Stomach (tissue), 9 donors: ENCODE results near the gene LONP2. TPM values are rescaled to one million over a fixed set of nuclear protein-coding genes. Genes with fewer than 3 reads are reported as not detected.
"Not testable (repeated sequence)": the region's sequence is repeated elsewhere in the genome, so short reads cannot be mapped to it uniquely, and the experiment has no call there.

Source experiments
- DNase-seq, 2 donors: peaks; one replicate each; pipeline versions ENCODE4 v3.0.0 to v3.0.0-alpha.2; 2013 to 2019
- H3K27ac ChIP-seq, 5 donors: fragments of 200-600 bp in 4 of 5; sonication (generic) in 4 of 5; one replicate each; pipeline ENCODE4 v1.5.1; 2013 to 2019; ENCODE audit warnings: mild to moderate bottlenecking in 1 of 5, moderate library complexity in 1 of 5
- H3K27me3 ChIP-seq, 3 donors: fragments of 200-600 bp; sonication (generic); one replicate each; pipeline ENCODE4 v1.5.1; 2017 to 2019; ENCODE audit warnings: mixed run types in 1 of 3
- H3K36me3 ChIP-seq, 4 donors: fragments of 200-600 bp; sonication (generic); 1 replicate in 3 of 4; 2 replicates in 1 of 4; pipeline ENCODE4 v1.5.1; 2016 to 2019
- H3K4me1 ChIP-seq, 4 donors: fragments of 200-600 bp; sonication (generic); one replicate each; pipeline ENCODE4 v1.5.1; 2016 to 2019
- H3K4me3 ChIP-seq, 4 donors: fragments of 200-600 bp; sonication (generic) in 3 of 4; one replicate each; pipeline ENCODE4 v1.5.1; 2016 to 2019; ENCODE audit warnings: mild to moderate bottlenecking in 1 of 4
- H3K9me3 ChIP-seq, 4 donors: fragments of 200-600 bp; sonication (generic); one replicate each; pipeline ENCODE4 v1.5.1; 2016 to 2019
- EP300 ChIP-seq: sonication (generic); formaldehyde crosslinking; IDR thresholded peaks from one replicate; pipeline ENCODE4 v1.6.1; 2017; ENCODE audit warnings: antibody characterized with exemption
- POLR2A ChIP-seq, 4 donors: fragments of 450-650 bp; IDR thresholded peaks; one replicate each; pipeline ENCODE4 v1.6.1; 2016; ENCODE audit warnings: antibody characterized with exemption in 4 of 4, control low read depth in 2 of 4, mild to moderate bottlenecking in 1 of 4, moderate library complexity in 1 of 4
- POLR2AphosphoS5 ChIP-seq, 3 donors: sonication (generic); formaldehyde crosslinking; IDR thresholded peaks; one replicate each; pipeline ENCODE4 v1.6.1; 2016; ENCODE audit warnings: antibody characterized with exemption in 3 of 3
- WGBS, 5 donors: extraction: QIAGEN DNeasy Blood & Tissue Kit in 3 of 5; methylation state at CpG; one replicate each; pipeline versions ENCODE4 v1.1.5 to v1.1.7; 2013 to 2018; 5-methylcytosine and 5-hydroxymethylcytosine counted together
- intact Hi-C: fragments of 100-400 bp; cut with DNase I; formaldehyde crosslinking; loops from one replicate; pipeline ENCODE4 v1.15.1; 2023; ENCODE audit warnings: low total_unique reads
- polyA plus RNA-seq, 3 donors: library from polyadenylated mRNA; stranded (reverse); fragments of 200-250 nt; gene quantifications; one replicate each; pipeline ENCODE4 v1.2.3, GENCODE V29; 2013
- total RNA-seq, 5 donors: library from RNA; depleted of rRNA; stranded (reverse); fragments of >200 nt; gene quantifications; one replicate each; pipeline versions ENCODE4 v1.1.0 to v1.2.3, GENCODE V29; 2014 to 2016
- TF ChIP-seq, protein P1 (sequence below), 7 experiments: fragments of 450-650 bp in 4 of 7; fragments of 200-600 bp in 3 of 7; sonication (generic) in 3 of 7; IDR thresholded peaks; one replicate each; pipeline ENCODE4 v1.5.1; 2016 to 2019; ENCODE audit warnings: antibody characterized with exemption in 7 of 7, control low read depth in 2 of 7, mild to moderate bottlenecking in 1 of 7
- donor health status: healthy with polysubstance abuse.
- donor health status: Bipolar disorder and iron deficiency.
- donor health status: healthy.

LONP2 gene
- total and polyA plus RNA-seq, 8 donors = 13.0 to 140 (median 26.7) TPM

DNA sequence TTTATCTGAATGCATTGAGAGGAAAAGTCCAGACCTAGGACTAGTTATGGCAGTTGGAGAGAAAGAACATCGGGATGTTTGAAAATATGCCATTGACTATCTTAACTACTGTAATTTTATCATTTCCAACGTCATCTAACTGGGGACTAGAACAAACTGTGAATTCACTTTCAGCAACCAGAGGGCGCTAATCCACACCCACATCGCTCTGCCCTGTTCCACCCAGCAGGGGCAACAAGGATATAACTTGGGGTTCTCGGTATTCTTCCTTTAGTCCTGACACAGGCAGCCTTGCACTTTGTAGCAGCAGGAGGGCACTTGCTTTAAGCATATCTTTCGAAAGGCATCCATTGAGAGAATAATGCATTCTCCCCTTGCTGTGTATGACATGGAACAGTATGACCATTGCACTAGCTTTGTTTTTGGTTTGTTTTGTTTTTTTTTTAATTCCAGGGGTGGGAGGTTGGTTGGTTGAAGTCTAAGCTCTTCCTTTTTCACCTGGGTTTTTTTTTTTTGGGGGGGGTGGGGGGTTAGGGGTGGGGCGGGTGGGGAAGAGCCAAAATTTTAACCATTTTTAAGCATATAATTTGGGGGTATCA, 109.6 kb downstream of the LONP2 start:
- H3K4me3 ChIP-seq = no peak overlapping the region
- no peaks in the 10 kb centered on the region for H3K9me3 ChIP-seq
- H3K27ac ChIP-seq = no peak overlapping the region
- WGBS, 5 donors = 23 to 28% (median 26%) methylated on average over 7 of the region's 7 CpGs
- H3K4me1 ChIP-seq = peaks cover 0 to 24% (median 4%) of the 10 kb centered on the region in 4 donors
- no peak for TF ChIP-seq EP300
- peak in 1 of 3 donors; percentile 80 for TF ChIP-seq POLR2AphosphoS5 (IDR thresholded peaks at IDR 0.05)
- no peak for TF ChIP-seq POLR2A (IDR thresholded peaks at IDR 0.05)
- TF ChIP-seq, protein P1, sequence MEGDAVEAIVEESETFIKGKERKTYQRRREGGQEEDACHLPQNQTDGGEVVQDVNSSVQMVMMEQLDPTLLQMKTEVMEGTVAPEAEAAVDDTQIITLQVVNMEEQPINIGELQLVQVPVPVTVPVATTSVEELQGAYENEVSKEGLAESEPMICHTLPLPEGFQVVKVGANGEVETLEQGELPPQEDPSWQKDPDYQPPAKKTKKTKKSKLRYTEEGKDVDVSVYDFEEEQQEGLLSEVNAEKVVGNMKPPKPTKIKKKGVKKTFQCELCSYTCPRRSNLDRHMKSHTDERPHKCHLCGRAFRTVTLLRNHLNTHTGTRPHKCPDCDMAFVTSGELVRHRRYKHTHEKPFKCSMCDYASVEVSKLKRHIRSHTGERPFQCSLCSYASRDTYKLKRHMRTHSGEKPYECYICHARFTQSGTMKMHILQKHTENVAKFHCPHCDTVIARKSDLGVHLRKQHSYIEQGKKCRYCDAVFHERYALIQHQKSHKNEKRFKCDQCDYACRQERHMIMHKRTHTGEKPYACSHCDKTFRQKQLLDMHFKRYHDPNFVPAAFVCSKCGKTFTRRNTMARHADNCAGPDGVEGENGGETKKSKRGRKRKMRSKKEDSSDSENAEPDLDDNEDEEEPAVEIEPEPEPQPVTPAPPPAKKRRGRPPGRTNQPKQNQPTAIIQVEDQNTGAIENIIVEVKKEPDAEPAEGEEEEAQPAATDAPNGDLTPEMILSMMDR (IDR thresholded peaks at IDR 0.05) = peak in 6 of 7 experiments; percentile 15 to 96 (median 80)
- peaks cover 29 to 74% (median 56%) of the 10 kb centered on the region in 4 donors for H3K36me3 ChIP-seq
- DNase-seq = peak; percentile 63 to 89
- H3K27me3 ChIP-seq = no peaks in the 10 kb centered on the region
- intact Hi-C loops = loop anchor here (5.0 kb wide), 1 partner anchor 184 kb away; no protein-coding TSS in a partner anchor

DNA sequence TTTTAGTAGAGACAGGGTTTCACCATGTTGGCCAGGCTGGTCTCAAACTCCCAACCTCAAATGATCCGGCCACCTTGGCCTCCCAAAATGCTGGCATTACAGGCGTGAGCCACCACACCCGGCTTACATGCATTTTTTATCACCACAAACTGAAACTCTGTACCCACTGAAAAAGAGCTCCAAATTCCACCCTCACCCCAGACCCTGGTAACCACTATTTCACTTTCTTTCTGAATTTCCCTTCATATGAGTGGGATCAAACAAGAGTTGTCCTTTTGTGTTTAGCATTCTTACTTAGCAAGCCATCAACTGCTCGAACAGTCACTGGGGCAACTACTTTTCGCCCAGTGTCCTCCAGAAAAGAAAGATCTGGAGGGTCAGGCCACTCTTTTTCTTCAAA, 110.3 kb downstream of the LONP2 start:
- H3K27ac ChIP-seq, DNase-seq, H3K4me3 ChIP-seq, H3K9me3 ChIP-seq, H3K27me3 ChIP-seq: not testable (repeated sequence)
- intact Hi-C loops = loop anchor here (5.0 kb wide), 1 partner anchor 183 kb away; no protein-coding TSS in a partner anchor
- peaks cover 25 to 66% (median 50%) of the 10 kb centered on the region in 4 donors for H3K36me3 ChIP-seq
- WGBS, 5 donors = 92 to 99% (median 96%) methylated on average over 5 of the region's 5 CpGs
- H3K4me1 ChIP-seq = peaks cover 0 to 24% (median 4%) of the 10 kb centered on the region in 4 donors

DNA sequence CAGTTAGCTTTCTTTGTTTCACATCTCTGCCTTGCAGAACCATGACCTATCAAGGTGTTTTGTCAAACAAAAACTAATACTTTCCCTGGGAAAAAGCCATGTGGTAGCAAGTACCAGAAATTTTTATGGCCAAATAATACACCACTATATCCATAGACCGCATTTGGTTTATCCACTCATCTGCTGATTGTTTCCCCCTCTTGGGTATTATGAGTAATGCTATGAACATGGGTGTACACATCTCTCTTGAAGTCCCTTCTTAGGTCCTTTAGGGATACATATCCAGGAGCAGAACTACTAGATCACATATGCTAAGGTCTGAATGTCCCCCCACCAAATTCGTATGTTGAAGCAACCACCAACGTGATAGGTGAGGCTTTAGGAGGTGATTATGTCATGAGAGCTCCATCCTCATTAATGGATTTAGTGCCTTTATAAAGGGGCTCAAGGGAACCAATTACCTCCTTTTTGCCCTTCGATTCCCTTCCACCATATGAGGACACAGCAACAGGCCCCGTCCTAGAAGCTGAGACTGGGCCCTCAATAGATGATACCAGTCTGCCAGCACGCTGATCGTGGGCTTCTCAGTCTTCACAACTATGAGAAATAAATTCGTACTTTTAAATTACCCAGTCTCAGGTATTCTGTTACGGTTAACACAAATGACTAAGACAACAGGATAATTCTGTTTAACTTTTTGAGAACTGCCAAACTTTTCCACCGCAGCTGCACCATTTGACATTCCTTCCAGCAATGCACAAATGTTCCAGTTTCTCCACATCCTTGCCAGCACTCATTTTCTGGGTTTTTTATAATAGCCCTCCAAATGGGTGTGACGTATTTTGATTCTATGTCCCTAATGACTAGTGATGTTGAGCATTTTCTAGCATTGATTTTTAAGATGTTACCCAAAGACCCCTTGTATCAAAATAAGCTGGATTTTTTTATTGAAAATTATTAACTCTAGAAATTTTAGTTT, 111.1 kb downstream of the LONP2 start:
- Histone ChIP-seq H3K9me3 (no peaks in the 10 kb centered on the region), H3K4me3 (no peak overlapping the region), H3K27me3 (no peaks in the 10 kb centered on the region), H3K4me1 (peaks cover 0 to 24% (median 4%) of the 10 kb centered on the region in 4 donors), H3K27ac (no peak overlapping the region), H3K36me3 (peaks cover 17 to 59% (median 42%) of the 10 kb centered on the region in 4 donors)
- no peak for DNase-seq
- no peak for TF ChIP-seq EP300
- TF ChIP-seq POLR2AphosphoS5 (IDR thresholded peaks at IDR 0.05) = no peak
- TF ChIP-seq POLR2A (IDR thresholded peaks at IDR 0.05) = no peak
- TF ChIP-seq, protein P1 (IDR thresholded peaks at IDR 0.05) = no peak
- 85 to 94% (median 90%) methylated on average over 11 of the region's 11 CpGs for WGBS, 5 donors
- intact Hi-C loops = loop anchor here (5.0 kb wide), 2 partner anchors 182 to 267 kb away; no protein-coding TSS in a partner anchor

DNA sequence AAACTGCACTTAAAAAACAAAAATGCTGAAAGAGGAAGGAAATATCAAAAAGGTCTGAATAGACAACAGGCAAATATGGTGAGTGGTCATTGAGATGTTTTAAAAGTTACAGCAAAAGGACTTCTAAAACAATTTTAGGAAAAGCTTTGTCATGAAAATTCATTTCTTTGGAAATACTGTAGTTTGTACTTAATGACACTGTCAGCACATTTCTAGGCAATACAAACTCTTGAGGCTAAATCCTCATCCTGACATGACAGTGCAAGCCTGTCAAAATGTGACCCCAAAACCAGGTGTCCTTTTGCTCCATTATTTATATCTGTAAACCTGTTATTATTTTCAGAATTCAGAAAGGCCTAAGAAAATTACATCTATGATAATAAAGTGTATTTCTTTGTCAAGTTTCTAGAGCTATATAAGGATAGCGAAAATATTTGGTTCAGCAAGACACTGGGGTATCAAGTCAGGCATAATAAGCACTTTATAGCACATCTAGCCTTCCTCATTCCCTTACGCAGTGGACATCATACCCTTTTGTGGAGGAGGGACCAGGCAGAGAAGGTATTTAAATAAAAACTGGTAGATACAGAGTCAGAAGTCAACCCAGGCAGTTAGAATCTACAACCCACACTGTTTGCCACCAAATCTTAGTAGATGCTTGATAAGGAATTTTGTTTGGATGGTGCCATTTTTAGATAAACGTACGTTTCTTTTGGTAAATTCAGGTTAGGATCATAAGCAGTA, 112.7 kb downstream of the LONP2 start:
- intact Hi-C loops = loop anchor here (5.0 kb wide), 1 partner anchor 265 kb away; no protein-coding TSS in a partner anchor
- TF ChIP-seq, protein P1 (IDR thresholded peaks at IDR 0.05) = no peak
- no peak for TF ChIP-seq POLR2AphosphoS5 (IDR thresholded peaks at IDR 0.05)
- TF ChIP-seq EP300 = no peak
- peaks cover 0 to 24% (median 9%) of the 10 kb centered on the region in 4 donors for H3K4me1 ChIP-seq
- peaks cover 10 to 51% (median 32%) of the 10 kb centered on the region in 4 donors for H3K36me3 ChIP-seq
- no peaks in the 10 kb centered on the region for H3K27me3 ChIP-seq
- H3K27ac ChIP-seq = no peak overlapping the region
- no peak overlapping the region for H3K4me3 ChIP-seq
- DNase-seq = no peak
- WGBS, 5 donors = 55 to 77% (median 64%) methylated on average over 4 of the region's 4 CpGs
- H3K9me3 ChIP-seq = no peaks in the 10 kb centered on the region
